HS-27A (cell line): ENCODE data around the gene FCMR.
"Not testable (repeated sequence)": the region's sequence is repeated elsewhere in the genome, so short reads cannot be mapped to it uniquely, and the experiment has no call there.

ENCODE experiments used
- DNase-seq: peaks from one replicate; pipeline ENCODE4 v3.0.0-alpha.2; 2012; ENCODE audit warnings: low read depth, missing footprints

Gene FCMR

GRCh38 chr1:206872139-206872538, 49.6 kb downstream of the FCMR start:
- no peak for DNase-seq

- no peak for DNase-seq
Observed at GRCh38 chr1:206868264-206868663, 53.5 kb downstream of the FCMR start.

DNA sequence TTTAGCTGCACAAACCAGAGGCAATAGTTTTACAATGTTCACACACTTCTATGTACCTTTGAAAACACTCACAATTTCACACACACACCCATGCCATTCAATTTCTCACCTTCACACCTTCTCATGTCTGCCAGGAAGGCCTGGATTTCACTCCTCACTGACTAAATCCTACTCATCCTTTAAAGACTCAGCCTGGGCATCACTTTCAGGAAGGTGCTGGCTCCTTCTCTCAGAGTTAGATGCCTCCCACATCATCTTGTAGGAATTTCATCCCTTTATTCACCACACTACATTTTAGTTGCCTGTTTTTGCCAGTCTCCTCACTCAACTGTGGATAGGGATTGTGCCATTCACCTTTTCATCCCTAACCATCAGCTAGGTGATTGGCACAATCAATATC, 54.0 kb downstream of the FCMR start:
- no peak for DNase-seq

DNA sequence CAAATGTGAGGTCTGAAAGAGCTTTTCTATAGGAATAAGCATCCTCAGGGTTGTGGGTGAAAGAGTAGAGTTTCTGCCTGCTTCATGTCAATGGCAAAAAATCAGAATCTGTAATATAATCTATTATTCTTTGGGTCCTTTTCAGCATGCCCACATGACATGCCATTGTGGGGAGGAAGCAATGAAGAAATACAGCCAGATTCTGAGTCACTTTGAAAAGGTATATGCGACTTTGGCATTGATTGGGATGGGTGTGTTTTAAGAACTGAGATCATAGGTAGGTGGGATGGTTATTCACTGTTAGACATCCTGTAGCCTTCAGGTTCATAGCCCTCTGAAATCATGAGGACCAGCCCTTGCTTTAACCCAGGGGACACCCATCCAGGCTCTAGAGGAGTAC, 54.5 kb downstream of the FCMR start:
- no peak for DNase-seq

DNA sequence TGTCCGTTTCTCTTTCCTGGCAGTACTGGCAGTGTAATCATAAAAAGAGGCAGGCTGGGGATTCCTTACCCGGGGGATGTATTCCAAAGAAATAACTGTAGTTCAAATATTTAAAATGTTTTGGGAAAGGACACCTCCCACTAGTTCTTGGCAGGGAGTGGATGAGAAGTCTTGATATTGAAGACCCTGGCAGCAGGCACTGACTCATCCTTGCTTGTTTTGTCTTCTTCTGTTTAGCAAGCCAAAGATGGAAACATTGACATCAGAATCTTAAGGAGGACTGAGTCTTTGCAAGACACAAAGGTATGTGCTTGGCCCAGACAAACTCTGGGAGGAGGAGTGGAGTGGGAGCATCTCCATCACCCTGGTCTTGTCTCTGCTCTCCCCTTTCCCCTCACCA, 55.7 kb downstream of the FCMR start:
- no peak for DNase-seq

GRCh38 chr1:206864939-206865671, 56.6 kb downstream of the FCMR start, which contains the start of gene IL20:
TSS of gene IL20 (plus strand) at chr1:206865623. CDS start at chr1:206865853, 230 bp downstream.
- peak; percentile 43 for DNase-seq

GRCh38 chr1:206863266-206863665, 58.5 kb downstream of the FCMR start:
- no peak for DNase-seq

GRCh38 chr1:206860165-206860564, 61.6 kb downstream of the FCMR start:
- no peak for DNase-seq

GRCh38 chr1:206859082-206859521, 62.6 kb downstream of the FCMR start:
- DNase-seq: no peak

- no peak for DNase-seq
Observed at GRCh38 chr1:206856674-206857464, 64.9 kb downstream of the FCMR start.

- DNase-seq: no peak
Observed at GRCh38 chr1:206855859-206856258, 65.9 kb downstream of the FCMR start.

DNA sequence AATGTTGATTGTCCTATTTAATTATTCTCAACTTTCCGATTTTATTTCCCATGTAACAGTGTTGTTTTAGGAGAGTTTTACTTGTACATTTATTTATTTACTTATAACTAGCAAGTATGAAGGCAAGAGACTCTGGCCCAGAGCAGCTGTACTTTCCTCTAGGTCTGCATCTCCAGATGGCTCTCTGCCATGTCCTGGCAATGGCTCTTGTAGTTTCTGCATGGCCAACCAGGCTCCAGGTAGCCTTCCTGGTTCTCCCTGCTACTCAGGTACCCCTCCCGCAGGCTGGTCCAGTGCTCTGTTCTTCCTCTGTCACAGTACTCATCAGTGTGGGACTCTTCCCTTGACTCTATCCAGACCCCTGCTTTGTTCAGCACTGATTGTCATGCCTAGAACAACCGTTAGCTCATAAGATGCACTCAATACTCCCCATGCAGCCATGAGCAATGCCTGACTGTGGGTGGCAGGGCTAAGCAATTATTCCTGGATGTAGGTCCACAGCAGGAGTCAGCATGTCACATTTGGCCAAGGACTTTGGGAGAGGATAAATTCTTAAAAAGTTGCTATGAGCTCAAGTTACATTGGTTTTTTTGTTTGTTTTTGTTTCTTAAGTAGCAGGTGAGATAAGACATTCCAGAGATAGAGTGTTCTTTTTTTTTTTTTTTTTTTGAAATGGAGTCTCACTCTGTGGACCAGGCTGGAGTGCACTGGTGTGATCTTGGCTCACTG, 67.2 kb downstream of the FCMR start:
- no peak for DNase-seq

GRCh38 chr1:206853696-206854095, 68.0 kb downstream of the FCMR start:
- DNase-seq: not testable (repeated sequence)
